ENCODE measurements around the gene KRT78.
A peak's percentile ranks its signal among the peaks of the same experiment; 100 is the strongest.
"Not testable (repeated sequence)": the region's sequence is repeated elsewhere in the genome, so short reads cannot be mapped to it uniquely, and the experiment has no call there.

KRT78 gene

DNA sequence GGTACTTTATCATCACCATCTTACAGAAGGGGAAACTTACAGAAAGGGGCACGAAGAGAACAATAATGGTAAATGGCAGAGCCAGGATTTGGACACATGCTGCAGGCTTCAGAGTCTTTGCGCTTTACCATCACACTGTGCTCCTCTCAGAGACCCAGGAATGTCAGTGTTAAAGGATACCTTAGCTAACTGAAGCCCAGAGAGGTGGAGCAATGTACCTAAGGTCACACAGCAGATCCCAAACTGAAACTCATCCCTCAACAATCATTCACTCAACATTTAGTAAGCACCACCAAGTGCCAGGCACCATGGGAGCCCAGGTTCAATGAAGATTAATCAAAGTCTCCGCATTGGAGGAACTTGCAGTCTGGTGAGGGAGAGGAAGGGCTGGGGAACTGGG, 8.0 kb upstream of the KRT78 start:
- Histone ChIP-seq H3K27me3 (no peaks in the 10 kb centered on the region), H3K9ac (no peak overlapping the region), H3K27ac (no peak overlapping the region), H3K9me3 (no peaks in the 10 kb centered on the region), H3K4me1 (no peaks in the 10 kb centered on the region), H3K4me2 (no peak overlapping the region), H3K4me3 (no peak overlapping the region), H3K36me3 (no peaks in the 10 kb centered on the region), H4K20me1 (no peaks in the 10 kb centered on the region)
- no peak for TF ChIP-seq Cebpa-rat (IDR thresholded peaks at IDR 0.05)

DNA sequence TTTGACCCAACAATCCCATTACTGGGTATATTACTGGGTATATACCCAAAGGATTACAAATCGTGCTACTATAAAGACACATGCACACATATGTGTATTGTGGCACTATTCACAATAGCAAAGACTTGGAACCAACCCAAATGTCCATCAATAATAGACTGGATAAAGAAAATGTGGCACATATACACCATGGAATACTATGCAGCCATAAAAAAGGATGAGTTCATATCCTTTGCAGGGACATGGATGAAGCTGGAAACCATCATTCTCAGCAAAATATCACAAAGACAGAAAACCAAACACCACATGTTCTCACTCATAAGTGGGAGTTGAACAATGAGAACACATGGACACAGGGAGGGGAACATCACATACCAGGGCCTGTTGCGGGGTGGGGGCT, 7.3 kb upstream of the KRT78 start:
- not testable (repeated sequence) for H3K9ac ChIP-seq, H4K20me1 ChIP-seq, H3K27me3 ChIP-seq, H3K4me2 ChIP-seq, H3K36me3 ChIP-seq, H3K4me1 ChIP-seq, H3K4me3 ChIP-seq, H3K27ac ChIP-seq, H3K9me3 ChIP-seq

DNA sequence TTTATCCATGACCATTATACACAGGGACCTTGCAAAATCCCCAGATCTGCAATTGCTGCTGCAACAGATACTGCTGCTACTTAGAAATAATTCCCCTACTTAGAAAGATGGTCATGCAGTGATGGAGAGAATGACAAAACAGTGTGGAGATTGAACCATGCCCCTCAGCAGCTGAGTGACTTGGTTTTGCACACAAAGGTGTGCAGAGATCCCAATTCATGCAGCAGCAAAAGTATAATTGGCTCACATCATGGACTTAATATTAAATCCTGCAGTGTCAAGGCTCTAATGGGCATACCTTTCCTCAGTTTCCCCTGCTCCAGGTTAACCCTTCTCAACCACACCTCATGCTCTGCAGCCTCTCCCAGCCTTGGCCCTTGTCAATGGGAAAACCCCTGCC, 3.0 kb upstream of the KRT78 start:
- Histone ChIP-seq H3K4me3 (no peak overlapping the region), H3K9me3 (no peaks in the 10 kb centered on the region), H3K9ac (no peak overlapping the region), H3K4me1 (peaks cover 15% of the 10 kb centered on the region), H3K4me2 (no peak overlapping the region), H3K36me3 (no peaks in the 10 kb centered on the region), H3K27ac (no peak overlapping the region), H4K20me1 (no peaks in the 10 kb centered on the region), H3K27me3 (no peaks in the 10 kb centered on the region)
- no peak for TF ChIP-seq Cebpa-rat (IDR thresholded peaks at IDR 0.05)

DNA sequence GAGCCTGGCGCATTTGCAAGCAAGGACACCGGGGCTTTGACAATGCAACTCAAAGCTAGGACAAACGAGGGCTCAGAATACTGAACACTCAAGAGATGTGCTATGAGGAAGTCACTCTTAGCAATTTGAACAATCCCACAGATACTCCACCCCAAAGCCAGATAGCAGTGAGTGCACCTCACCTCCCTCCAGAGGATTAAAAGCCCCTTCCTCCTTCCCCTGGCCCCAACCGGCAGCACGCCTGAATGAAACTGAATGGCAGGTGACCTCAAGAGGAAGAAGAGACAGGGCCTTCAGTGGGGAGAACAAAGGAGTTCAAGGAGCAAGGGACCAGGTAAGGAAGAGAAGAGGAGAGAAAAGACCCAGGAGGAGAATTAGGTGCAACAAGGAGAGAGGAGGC, 1.9 kb upstream of the KRT78 start:
- Histone ChIP-seq H3K9me3 (no peaks in the 10 kb centered on the region), H4K20me1 (no peaks in the 10 kb centered on the region), H3K27me3 (no peaks in the 10 kb centered on the region), H3K4me3 (no peak overlapping the region), H3K4me1 (peaks cover 15% of the 10 kb centered on the region), H3K36me3 (no peaks in the 10 kb centered on the region), H3K4me2 (peak overlapping the region; percentile 66), H3K27ac (no peak overlapping the region), H3K9ac (no peak overlapping the region)
- no peak for TF ChIP-seq Cebpa-rat (IDR thresholded peaks at IDR 0.05)

DNA sequence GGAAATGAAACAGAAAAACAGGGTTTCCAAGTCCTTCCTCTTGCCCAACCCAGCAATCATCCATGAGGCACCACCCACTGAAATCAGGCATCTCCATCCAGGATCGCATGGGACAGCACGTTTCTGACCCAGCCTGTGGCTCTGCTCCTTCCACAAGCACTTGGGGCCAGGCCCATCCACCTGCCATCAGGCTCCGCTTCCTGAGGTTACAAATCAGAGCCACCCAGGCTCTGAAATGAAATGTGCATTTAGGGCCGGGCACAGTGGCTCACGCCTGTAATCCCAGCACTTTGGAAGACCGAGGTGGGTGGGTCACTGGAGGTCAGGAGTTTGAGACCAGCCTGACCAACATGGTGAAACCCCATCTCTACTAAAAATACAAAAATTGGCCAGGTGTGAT, 717 bp upstream of the KRT78 start:
- Histone ChIP-seq H3K36me3 (no peaks in the 10 kb centered on the region), H4K20me1 (no peaks in the 10 kb centered on the region), H3K4me3 (no peak overlapping the region), H3K4me2 (no peak overlapping the region), H3K4me1 (peaks cover 15% of the 10 kb centered on the region), H3K9me3 (no peaks in the 10 kb centered on the region), H3K27me3 (no peaks in the 10 kb centered on the region), H3K27ac (no peak overlapping the region), H3K9ac (no peak overlapping the region)
- TF ChIP-seq Cebpa-rat (IDR thresholded peaks at IDR 0.05), result no peak

DNA sequence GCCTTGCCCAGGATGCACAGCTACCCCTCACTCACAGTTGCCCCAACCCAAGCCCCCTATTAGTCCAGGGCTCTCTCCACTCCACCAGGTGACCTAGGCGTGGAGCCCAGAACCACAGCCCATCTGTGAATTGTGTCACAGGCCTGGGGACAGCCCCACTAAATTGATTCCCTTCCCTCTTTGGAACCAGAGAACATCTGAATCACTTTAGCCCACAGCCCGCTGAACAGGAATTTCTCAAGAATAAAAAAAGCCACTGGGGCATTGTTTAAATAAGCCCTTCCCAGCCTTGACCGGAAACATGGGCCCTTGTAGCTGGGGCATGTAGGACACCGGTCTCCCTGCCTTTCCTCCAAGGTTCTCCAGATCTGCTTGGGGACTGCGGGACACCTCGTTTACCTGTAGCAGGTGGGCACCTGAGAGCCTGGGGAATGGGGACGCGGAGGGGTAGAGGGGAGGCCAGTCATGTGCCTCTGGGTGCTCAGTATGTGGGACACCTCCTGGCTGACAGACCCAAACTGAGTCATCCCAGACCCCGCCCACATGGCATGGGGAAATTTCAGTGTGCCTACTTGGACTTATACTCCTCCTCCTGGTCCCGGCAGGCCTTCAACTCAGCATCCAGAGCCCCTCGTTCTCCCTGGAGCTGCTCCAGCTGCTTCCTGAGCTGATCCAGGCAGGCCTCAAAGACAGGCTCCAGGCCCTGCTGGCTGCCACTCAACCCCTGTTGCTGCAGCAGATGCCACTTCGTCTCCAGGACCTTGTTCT, 1.3 kb downstream of the KRT78 start:
- no peak for TF ChIP-seq Cebpa-rat (IDR thresholded peaks at IDR 0.05)
- Histone ChIP-seq H4K20me1 (no peaks in the 10 kb centered on the region), H3K9me3 (no peaks in the 10 kb centered on the region), H3K27me3 (no peaks in the 10 kb centered on the region), H3K4me2 (no peak overlapping the region), H3K4me1 (peaks cover 15% of the 10 kb centered on the region), H3K36me3 (no peaks in the 10 kb centered on the region), H3K9ac (no peak overlapping the region), H3K4me3 (no peak overlapping the region), H3K27ac (no peak overlapping the region)

DNA sequence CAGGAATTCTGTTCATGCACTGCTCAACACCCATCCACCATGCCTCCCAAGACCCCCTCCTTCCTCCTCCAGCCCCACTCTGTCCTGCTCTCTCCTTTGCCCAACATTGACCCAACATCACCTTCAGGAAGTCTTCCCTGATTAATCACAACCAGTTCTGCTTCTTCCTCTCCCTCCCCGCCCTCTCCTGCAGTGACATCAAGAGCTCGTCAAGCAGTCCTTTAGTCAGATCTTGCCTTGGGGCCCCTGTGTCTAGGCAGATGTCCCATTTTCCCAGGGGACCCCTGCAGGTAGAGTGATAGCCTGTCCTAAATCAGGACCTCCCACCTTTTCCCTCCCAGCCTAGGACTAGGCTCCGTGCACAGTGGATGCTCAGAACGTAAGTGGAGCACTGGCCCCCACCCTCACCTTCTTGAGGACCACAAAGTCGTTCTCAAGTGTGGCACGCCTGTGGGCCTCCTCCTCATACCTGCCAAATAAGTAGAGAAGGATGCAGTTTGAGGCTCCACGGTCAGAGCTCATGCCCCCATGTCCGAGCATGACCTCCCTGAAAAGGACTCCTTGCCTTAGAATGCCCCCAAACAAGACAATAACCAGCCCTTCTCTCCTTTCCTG, 2.3 kb downstream of the KRT78 start:
- Histone ChIP-seq H3K9ac (no peak overlapping the region), H3K27me3 (no peaks in the 10 kb centered on the region), H3K4me3 (no peak overlapping the region), H3K36me3 (no peaks in the 10 kb centered on the region), H3K4me2 (no peak overlapping the region), H3K4me1 (peaks cover 21% of the 10 kb centered on the region), H3K27ac (no peak overlapping the region), H3K9me3 (no peaks in the 10 kb centered on the region), H4K20me1 (no peaks in the 10 kb centered on the region)
- no peak for TF ChIP-seq Cebpa-rat (IDR thresholded peaks at IDR 0.05)

DNA sequence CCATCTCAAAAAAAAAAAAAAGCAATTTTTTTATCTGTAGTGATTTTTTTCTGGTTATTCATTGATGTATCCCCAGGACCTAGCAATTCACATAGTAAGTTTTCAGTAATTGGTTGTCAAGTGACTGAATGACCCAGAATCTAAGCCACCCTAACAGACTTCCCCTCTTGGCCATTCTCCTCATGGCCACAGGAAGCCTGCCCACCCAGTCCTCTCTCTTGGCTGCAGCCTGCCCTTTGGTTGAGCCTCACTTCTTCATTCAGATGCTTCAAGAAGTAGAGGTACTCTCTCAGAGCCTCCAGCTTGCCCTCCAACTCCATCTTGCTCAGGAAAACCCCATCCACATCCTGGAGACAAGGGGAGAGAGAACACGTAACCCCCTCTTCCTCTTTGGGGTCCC, 2.8 kb downstream of the KRT78 start:
- Histone ChIP-seq H3K4me3 (no peak overlapping the region), H3K27ac (no peak overlapping the region), H3K27me3 (no peaks in the 10 kb centered on the region), H3K4me1 (peaks cover 16% of the 10 kb centered on the region), H3K9ac (no peak overlapping the region), H3K4me2 (no peak overlapping the region), H3K9me3 (no peaks in the 10 kb centered on the region), H4K20me1 (no peaks in the 10 kb centered on the region), H3K36me3 (no peaks in the 10 kb centered on the region)
- no peak for TF ChIP-seq Cebpa-rat (IDR thresholded peaks at IDR 0.05)

DNA sequence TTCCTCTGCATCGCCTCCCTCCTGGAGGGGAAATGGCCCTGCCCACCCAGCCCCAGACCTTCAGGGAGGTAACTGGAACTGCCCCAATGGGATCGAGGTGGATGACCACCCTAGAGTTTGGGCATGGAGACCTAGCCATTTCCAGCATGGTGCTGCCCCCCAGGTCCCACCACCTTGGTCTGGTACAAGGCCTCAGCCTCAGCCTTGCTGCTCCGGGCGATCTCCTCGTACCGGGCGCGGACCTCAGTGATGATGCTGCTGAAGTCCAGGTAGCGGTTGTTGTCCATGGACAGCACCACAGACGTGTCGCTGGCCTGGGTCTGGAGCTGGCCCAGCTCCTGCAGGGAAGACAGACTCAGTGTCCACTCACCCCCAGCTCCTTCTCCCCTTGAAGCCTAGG, 4.4 kb downstream of the KRT78 start:
- H3K9ac ChIP-seq, result no peak overlapping the region
- H4K20me1 ChIP-seq, result no peaks in the 10 kb centered on the region
- no peak for TF ChIP-seq Cebpa-rat (IDR thresholded peaks at IDR 0.05)

DNA sequence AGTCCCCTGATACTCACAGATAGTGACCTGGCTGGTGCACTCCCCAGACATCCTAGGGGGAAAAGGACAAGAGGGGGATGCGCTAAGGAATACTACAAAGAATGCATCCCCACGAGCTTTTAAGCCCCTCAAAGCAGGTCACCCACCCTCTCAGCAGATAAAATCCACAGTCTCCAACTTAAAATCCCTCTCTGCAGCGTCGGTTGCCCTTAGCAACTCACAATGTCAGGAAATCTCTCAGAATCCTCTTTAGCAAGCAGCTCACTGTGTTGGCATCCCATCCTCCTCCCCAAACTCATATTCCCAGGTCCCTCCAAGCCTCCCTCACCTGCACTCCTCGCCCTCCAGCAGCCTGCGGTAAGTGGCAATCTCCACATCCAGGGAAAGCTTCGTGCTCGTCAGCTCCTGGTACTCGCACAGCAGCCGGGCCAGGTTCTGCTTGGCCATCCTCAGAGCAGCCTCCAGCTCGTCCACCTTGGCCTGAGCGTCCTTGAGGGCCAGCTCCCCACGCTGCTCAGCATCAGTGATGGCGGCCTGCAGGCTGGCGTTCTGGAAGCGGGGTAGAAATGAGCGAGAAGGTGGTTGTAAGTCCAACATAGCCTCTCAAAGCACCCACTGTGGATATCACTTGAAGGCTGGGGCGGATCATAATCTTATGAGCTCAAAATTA, 9.2 kb downstream of the KRT78 start:
- H3K9me3 ChIP-seq, result no peaks in the 10 kb centered on the region
- TF ChIP-seq Cebpa-rat (IDR thresholded peaks at IDR 0.05), result no peak
- H3K27ac ChIP-seq, result no peak overlapping the region
- no peak overlapping the region for H3K4me2 ChIP-seq
- H3K4me3 ChIP-seq, result no peak overlapping the region
- no peak overlapping the region for H3K9ac ChIP-seq
- no peaks in the 10 kb centered on the region for H4K20me1 ChIP-seq
- H3K36me3 ChIP-seq, result no peaks in the 10 kb centered on the region
- H3K4me1 ChIP-seq, result peaks cover 11% of the 10 kb centered on the region; the same call in 1 of the 2 replicates
- H3K27me3 ChIP-seq, result no peaks in the 10 kb centered on the region

More for the DNA sequence above, 4.4 kb downstream of the KRT78 start:
- Histone ChIP-seq H3K4me2 (no peak overlapping the region), H3K27me3 (no peaks in the 10 kb centered on the region), H3K27ac (no peak overlapping the region), H3K4me3 (no peak overlapping the region), H3K4me1 (0 out of 2 replicates have a peak, but pooled peaks cover 6% of the 10 kb centered on the region), H3K36me3 (no peaks in the 10 kb centered on the region), H3K9me3 (no peaks in the 10 kb centered on the region)

All from BLaER1 (cell line).